Endothelial cell of umbilical vein (primary cell): Measurements from ENCODE around the gene MRTFA. TPM values are rescaled to one million over a fixed set of nuclear protein-coding genes. Genes with fewer than 3 reads are reported as not detected.

Source experiments
- BruUV-seq: library from RNA; stranded (reverse); fragments of 400-500 nt; replicated peaks from 2 replicates; lab custom pipeline; 2021; lab: Mats Ljungman, UMichigan
- CTCF ChIA-PET: fragments of 300-600, 350-600 bp; sonication (Branson Sonifier 250); formaldehyde crosslinking; loops from one replicate; lab custom pipeline; 2021; ENCODE audit warnings: antibody characterized with exemption, inconsistent platforms; lab: Charles Lee
- POLR2A ChIA-PET: fragments of 300-600, 350-600 bp; sonication (Branson Sonifier 250); formaldehyde crosslinking; loops from one replicate; lab custom pipeline; 2021; ENCODE audit warnings: antibody characterized with exemption, inconsistent platforms; lab: Charles Lee
- DNase-seq: peaks from one replicate; pipeline ENCODE4 v3.0.0-alpha.2; 2011; ENCODE audit warnings: low read depth, low spot score
- FAIRE-seq: peaks from 2 replicates; lab custom pipeline; 2011; peaks lifted over from hg19 to GRCh38; lab: Jason Lieb, UNC
- H2AFZ ChIP-seq: 2 replicates; pipeline ENCODE4 v1.6.0; 2012; ENCODE audit warnings: low read depth, low read length, control low read depth, inconsistent platforms
- H3K27ac ChIP-seq: 2 replicates; pipeline ENCODE4 v1.5.1; 2011; ENCODE audit warnings: low read depth, mild to moderate bottlenecking, control low read depth, low read length, moderate library complexity; ENCODE audit not compliant: insufficient read depth
- H3K27me3 ChIP-seq, 2 experiments: 2 replicates each; pipeline versions ENCODE4 v1.6.0 to v1.6.1; 2011; ENCODE audit warnings: low read length in 2 of 2, mixed read lengths in 1 of 2; ENCODE audit not compliant: control insufficient read depth in 2 of 2, insufficient read depth in 2 of 2
- H3K36me3 ChIP-seq, 2 experiments: 2 replicates in 1 of 2; 3 replicates in 1 of 2; pipeline ENCODE4 v1.5.1; 2011; ENCODE audit warnings: low read length in 2 of 2, mild to moderate bottlenecking in 1 of 2, moderate library complexity in 1 of 2; ENCODE audit not compliant: control insufficient read depth in 2 of 2, insufficient read depth in 2 of 2; ENCODE audit errors: extremely low read depth in 1 of 2
- H3K4me1 ChIP-seq: 3 replicates; pipeline ENCODE4 v1.5.1; 2011; ENCODE audit warnings: mild to moderate bottlenecking, low read length; ENCODE audit not compliant: control insufficient read depth, insufficient read depth; ENCODE audit errors: extremely low read depth
- H3K4me2 ChIP-seq: 2 replicates; pipeline ENCODE4 v1.6.1; 2011; ENCODE audit warnings: low read length, control low read depth, mixed read lengths; ENCODE audit not compliant: insufficient read depth
- H3K4me3 ChIP-seq, 3 experiments: fragments of 200-600 bp in 1 of 3; sonication (generic), shearing (Covaris generic) in 1 of 3; replicated peaks in 1 of 3; 2 replicates each; pipeline ENCODE4 v1.5.1; 2011 to 2016; ENCODE audit warnings: control low read depth in 3 of 3, low read length in 3 of 3, mild to moderate bottlenecking in 2 of 3, inconsistent platforms in 1 of 3, low read depth in 1 of 3, moderate library complexity in 1 of 3; ENCODE audit not compliant: insufficient read depth in 1 of 3
- H3K79me2 ChIP-seq: 2 replicates; pipeline ENCODE4 v1.6.0; 2012; ENCODE audit warnings: low read length, inconsistent platforms; ENCODE audit not compliant: control insufficient read depth, insufficient read depth
- H3K9ac ChIP-seq: replicated peaks from 2 replicates; pipeline ENCODE3; 2011; ENCODE audit warnings: low read length, control low read depth; ENCODE audit not compliant: insufficient read depth; ENCODE audit errors: extremely low read depth
- H3K9me1 ChIP-seq: replicated peaks from 3 replicates; pipeline ENCODE4 v1.6.0; 2011; ENCODE audit warnings: mild to moderate bottlenecking, low read length; ENCODE audit not compliant: control insufficient read depth, insufficient read depth; ENCODE audit errors: extremely low read depth
- H3K9me3 ChIP-seq: replicated peaks from 2 replicates; pipeline ENCODE4 v1.5.1; 2012; ENCODE audit warnings: low read length, inconsistent platforms; ENCODE audit not compliant: control insufficient read depth, insufficient read depth
- H4K20me1 ChIP-seq: replicated peaks from 2 replicates; pipeline ENCODE3; 2011; ENCODE audit warnings: mild to moderate bottlenecking, low read length; ENCODE audit not compliant: control insufficient read depth, insufficient read depth; ENCODE audit errors: extremely low read depth
- CTCF ChIP-seq, 2 donors: IDR thresholded peaks; 1 replicate in 1 of 2; 2 replicates in 1 of 2; pipeline ENCODE4 v1.5.1; 2011; ENCODE audit warnings: low read length in 2 of 2, mild to moderate bottlenecking in 2 of 2, moderate library complexity in 2 of 2, control low read depth in 1 of 2, inconsistent platforms in 1 of 2, low read depth in 1 of 2; ENCODE audit not compliant: insufficient read depth in 1 of 2; ENCODE audit errors: extremely low read depth in 1 of 2
- EZH2 ChIP-seq: IDR thresholded peaks from 2 replicates; pipeline ENCODE4 v1.6.1; 2012; ENCODE audit warnings: borderline replicate concordance, low read depth, mild to moderate bottlenecking, moderate library complexity, low read length, inconsistent platforms; ENCODE audit not compliant: severe bottlenecking
- FOS ChIP-seq: IDR thresholded peaks from 2 replicates; pipeline ENCODE4 v1.6.1; 2011; ENCODE audit warnings: mild to moderate bottlenecking, low read length, moderate library complexity, borderline replicate concordance; ENCODE audit not compliant: insufficient read depth
- GATA2 ChIP-seq: IDR thresholded peaks from 2 replicates; pipeline ENCODE4 v1.7.0; 2011; ENCODE audit warnings: low read depth, mild to moderate bottlenecking, moderate library complexity, mixed read lengths, low read length; ENCODE audit not compliant: insufficient read length, insufficient read depth
- JUN ChIP-seq: IDR thresholded peaks from 2 replicates; pipeline ENCODE4 v1.6.1; 2011; ENCODE audit warnings: borderline replicate concordance, low read depth; ENCODE audit not compliant: insufficient read length, insufficient read depth
- MAX ChIP-seq: IDR thresholded peaks from 2 replicates; pipeline ENCODE4 v1.6.1; 2011; ENCODE audit not compliant: insufficient read depth, insufficient read length
- MYC ChIP-seq: IDR thresholded peaks from one replicate; pipeline ENCODE4 v1.6.1; 2011; ENCODE audit warnings: mild to moderate bottlenecking, low read depth, low read length
- POLR2A ChIP-seq: IDR thresholded peaks from 2 replicates; pipeline ENCODE4 v1.6.1; 2012; ENCODE audit warnings: low read depth, mild to moderate bottlenecking, control low read depth, low read length
- POLR2AphosphoS5 ChIP-seq: IDR thresholded peaks from 2 replicates; pipeline ENCODE4 v1.6.1; 2012; ENCODE audit warnings: low read depth, mild to moderate bottlenecking, control low read depth, low read length, moderate library complexity; ENCODE audit not compliant: insufficient read depth
- dilution Hi-C: fragments of 300-500 bp; cut with MboI; formaldehyde crosslinking; loops from one replicate; pipeline ENCODE4 v1.15.0; 2019; ENCODE audit warnings: low sequenced_read_pairs; ENCODE audit not compliant: extremely low pct_ligation_motif_present
- intact Hi-C: fragments of 100-400 bp; cut with micrococcal nuclease; formaldehyde crosslinking; loops from one replicate; pipeline ENCODE4 v1.10.0; 2022
- polyA plus RNA-seq, 4 experiments: library from polyadenylated mRNA; depleted of rRNA in 3 of 4; stranded (reverse) in 3 of 4; unstranded in 1 of 4; fragments of >200 nt; gene quantifications; 2 replicates each; pipeline versions ENCODE4 v1.2.1 to v1.2.3, GENCODE V29; 2011 to 2012; ENCODE audit warnings: missing spikeins in 1 of 4
- total RNA-seq: library from RNA; stranded (reverse); gene quantifications from 2 replicates; pipeline ENCODE4 v1.2.3, GENCODE V29; 2021

The MRTFA gene
- total and polyA plus RNA-seq, 2 donors (not counting 3 experiments of a cell fraction or from before 2014, with no cell fraction given): 13.6 to 44.1 TPM

DNA sequence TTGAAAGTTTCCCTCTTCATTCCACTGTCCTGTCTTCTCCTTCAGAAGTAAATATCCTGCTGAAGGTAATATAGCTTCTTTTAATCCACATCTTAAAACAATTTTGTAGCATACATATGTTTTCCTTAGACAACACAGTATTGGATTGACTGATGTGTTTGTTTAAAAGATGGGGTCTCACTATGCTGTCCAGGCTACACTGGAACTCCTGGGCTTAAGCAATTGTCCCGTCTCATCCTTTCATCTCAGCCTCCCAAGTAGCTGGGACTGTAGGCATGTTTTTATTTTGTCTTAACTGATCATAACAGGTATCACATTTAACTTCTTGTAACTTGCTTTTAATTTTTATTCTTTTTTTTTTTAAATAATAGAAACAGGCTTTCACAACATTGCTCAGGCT, 55.9 kb downstream of the MRTFA start:
- Histone ChIP-seq H3K9me3 (no peaks in the 10 kb centered on the region), H2AFZ (no peak overlapping the region), H3K4me1 (no peaks in the 10 kb centered on the region), H3K27me3 (no peaks in the 10 kb centered on the region), H3K9me1 (no peaks in the 10 kb centered on the region), H4K20me1 (peaks cover 5% of the 10 kb centered on the region), H3K36me3 (no peaks in the 10 kb centered on the region), H3K79me2 (peaks cover 7% of the 10 kb centered on the region), H3K9ac (no peak overlapping the region), H3K27ac (no peak overlapping the region), H3K4me2 (no peak overlapping the region), H3K4me3 (no peak overlapping the region)
- ChIA-PET CTCF (interaction anchor here (1.1 kb wide), 2 partner anchors 28 to 45 kb away, joined by 3 read pairs; no protein-coding TSS in a partner anchor), POLR2A (no interaction called here)
- FAIRE-seq: no peak
- intact Hi-C loops (no loop called here), dilution Hi-C loops (no loop called here)
- TF ChIP-seq MAX: no peak
- no peak for TF ChIP-seq EZH2
- no peak for TF ChIP-seq MYC
- no peak for DNase-seq
- BruUV-seq: no TSS peak

- Histone ChIP-seq H3K9ac (no peak overlapping the region), H3K27me3 (no peaks in the 10 kb centered on the region), H3K4me2 (no peak overlapping the region), H3K4me1 (no peaks in the 10 kb centered on the region), H3K4me3 (no peak overlapping the region), H3K27ac (no peak overlapping the region), H3K9me3 (no peaks in the 10 kb centered on the region), H3K9me1 (no peaks in the 10 kb centered on the region), H2AFZ (no peak overlapping the region), H4K20me1 (peaks cover 2% of the 10 kb centered on the region), H3K79me2 (peaks cover 4% of the 10 kb centered on the region), H3K36me3 (no peaks in the 10 kb centered on the region)
- CTCF ChIA-PET: interaction anchor here (1.0 kb wide), 1 partner anchor 12 kb away, joined by 3 read pairs; no protein-coding TSS in a partner anchor
- FAIRE-seq: no peak
- intact Hi-C loops: no loop called here
- TF ChIP-seq FOS: no peak
- no peak for TF ChIP-seq MAX
- TF ChIP-seq POLR2A: no peak
- TF ChIP-seq CTCF (IDR thresholded peaks at IDR 0.05; ENCODE audit: extremely low read depth in 1 of 2, insufficient read depth in 1 of 2, low read depth in 1 of 2, low read length in 2 of 2): no peak
- no peak for TF ChIP-seq JUN
- no peak for TF ChIP-seq MYC
- no peak for TF ChIP-seq EZH2
- TF ChIP-seq POLR2AphosphoS5: no peak
- TF ChIP-seq GATA2: no peak
- DNase-seq: no peak
- dilution Hi-C loops: no loop called here
- BruUV-seq: no TSS peak
- POLR2A ChIA-PET: no interaction called here
Observed at GRCh38 chr22:40578171-40578570, 58.3 kb downstream of the MRTFA start.
